ENCODE results near the gene CPNE9.

CPNE9 gene

GRCh38 chr3:9687514-9687913, 16.1 kb upstream of the CPNE9 start:
- no peak for DNase-seq (ENCODE audit: low read depth)

GRCh38 chr3:9688961-9689360, 14.7 kb upstream of the CPNE9 start:
- no peak for DNase-seq (ENCODE audit: low read depth)

- DNase-seq (ENCODE audit: low read depth) = no peak
Observed at GRCh38 chr3:9689757-9690156, 13.9 kb upstream of the CPNE9 start.

- no peak for DNase-seq (ENCODE audit: low read depth)
Observed at GRCh38 chr3:9690451-9691450, 12.9 kb upstream of the CPNE9 start.

- DNase-seq (ENCODE audit: low read depth) = no peak
Observed at GRCh38 chr3:9691636-9692035, 12.0 kb upstream of the CPNE9 start.

- no peak for DNase-seq (ENCODE audit: low read depth)
Observed at GRCh38 chr3:9692416-9692815, 11.2 kb upstream of the CPNE9 start.

GRCh38 chr3:9695345-9695744, 8.3 kb upstream of the CPNE9 start:
- DNase-seq (ENCODE audit: low read depth) = no peak

- no peak for DNase-seq (ENCODE audit: low read depth)
Observed at GRCh38 chr3:9695746-9696145, 7.9 kb upstream of the CPNE9 start.

- DNase-seq (ENCODE audit: low read depth) = no peak
Observed at GRCh38 chr3:9696480-9697220, 7.0 kb upstream of the CPNE9 start.

GRCh38 chr3:9697892-9698291, 5.7 kb upstream of the CPNE9 start:
- DNase-seq (ENCODE audit: low read depth) = no peak

GRCh38 chr3:9698293-9698692, 5.3 kb upstream of the CPNE9 start:
- DNase-seq (ENCODE audit: low read depth) = no peak

- no peak for DNase-seq (ENCODE audit: low read depth)
Observed at GRCh38 chr3:9700536-9700935, 3.1 kb upstream of the CPNE9 start.

- no peak for DNase-seq (ENCODE audit: low read depth)
Observed at GRCh38 chr3:9701006-9701405, 2.6 kb upstream of the CPNE9 start.

GRCh38 chr3:9701711-9702110, 1.9 kb upstream of the CPNE9 start:
- no peak for DNase-seq (ENCODE audit: low read depth)

- DNase-seq (ENCODE audit: low read depth) = no peak
Observed at GRCh38 chr3:9703240-9703639, 393 bp upstream of the CPNE9 start.

- DNase-seq (ENCODE audit: low read depth) = no peak
Observed at GRCh38 chr3:9704347-9705322, 1.0 kb downstream of the CPNE9 start.

- no peak for DNase-seq (ENCODE audit: low read depth)
Observed at GRCh38 chr3:9710174-9710739, 6.6 kb downstream of the CPNE9 start.

- DNase-seq (ENCODE audit: low read depth) = no peak
Observed at GRCh38 chr3:9712415-9712814, 8.8 kb downstream of the CPNE9 start.

- DNase-seq (ENCODE audit: low read depth) = no peak
Observed at GRCh38 chr3:9713142-9713541, 9.5 kb downstream of the CPNE9 start.

GRCh38 chr3:9715136-9715535, 11.5 kb downstream of the CPNE9 start:
- no peak for DNase-seq (ENCODE audit: low read depth)

GRCh38 chr3:9715764-9716437, 12.3 kb downstream of the CPNE9 start:
- DNase-seq (ENCODE audit: low read depth) = no peak
